GM12892 (cell line): ENCODE results near the gene CRTC1.

Experiments
- POLR2A ChIP-seq: IDR thresholded peaks from 2 replicates; pipeline ENCODE4 v1.6.1; 2011; ENCODE audit warnings: low read depth, low read length, control low read depth
- POLR2AphosphoS5 ChIP-seq: IDR thresholded peaks from 2 replicates; pipeline ENCODE4 v1.6.1; 2011; ENCODE audit warnings: low read depth, low read length, control low read depth
- TAF1 ChIP-seq: IDR thresholded peaks from 2 replicates; pipeline ENCODE4 v1.6.1; 2011; ENCODE audit warnings: low read depth, mild to moderate bottlenecking, control low read depth, low read length, borderline replicate concordance

DNA sequence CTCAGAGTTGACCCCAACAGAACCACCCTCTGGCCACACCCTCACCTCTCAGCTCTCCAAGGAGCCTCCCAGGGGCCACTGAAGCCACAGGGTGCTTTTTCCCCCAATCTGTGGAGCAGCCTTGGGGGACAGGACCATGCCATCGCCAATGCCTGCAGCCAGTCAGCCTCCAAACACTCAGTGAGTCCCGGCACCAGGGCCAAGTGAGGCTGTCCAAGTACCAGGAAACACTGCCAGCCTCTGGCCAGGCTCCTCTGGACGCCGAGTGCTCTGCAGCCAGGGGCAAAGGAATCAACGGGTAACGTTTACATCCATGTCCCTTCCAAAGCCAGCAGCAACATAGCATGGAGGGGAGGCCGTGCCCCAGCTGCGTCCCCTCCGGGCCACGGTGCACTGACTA, 117.2 kb downstream of the CRTC1 start:
- TF ChIP-seq TAF1 (no peak), POLR2AphosphoS5 (no peak), POLR2A (no peak)
